NCI-H1048 (cell line): ENCODE results near the gene KRTAP9-7.
"Not testable (repeated sequence)": the region's sequence is repeated elsewhere in the genome, so short reads cannot be mapped to it uniquely, and the experiment has no call there.

Source experiments
- DNase-seq: peaks from one replicate; lab custom pipeline; 2025; lab: John Stamatoyannopoulos, UW

Gene KRTAP9-7, protein sequence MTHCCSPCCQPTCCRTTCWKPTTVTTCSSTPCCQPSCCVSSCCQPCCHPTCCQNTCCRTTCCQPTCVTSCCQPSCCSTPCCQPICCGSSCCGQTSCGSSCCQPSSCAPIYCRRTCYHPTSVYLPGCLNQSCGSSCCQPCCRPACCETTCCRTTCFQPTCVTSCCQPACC

DNA sequence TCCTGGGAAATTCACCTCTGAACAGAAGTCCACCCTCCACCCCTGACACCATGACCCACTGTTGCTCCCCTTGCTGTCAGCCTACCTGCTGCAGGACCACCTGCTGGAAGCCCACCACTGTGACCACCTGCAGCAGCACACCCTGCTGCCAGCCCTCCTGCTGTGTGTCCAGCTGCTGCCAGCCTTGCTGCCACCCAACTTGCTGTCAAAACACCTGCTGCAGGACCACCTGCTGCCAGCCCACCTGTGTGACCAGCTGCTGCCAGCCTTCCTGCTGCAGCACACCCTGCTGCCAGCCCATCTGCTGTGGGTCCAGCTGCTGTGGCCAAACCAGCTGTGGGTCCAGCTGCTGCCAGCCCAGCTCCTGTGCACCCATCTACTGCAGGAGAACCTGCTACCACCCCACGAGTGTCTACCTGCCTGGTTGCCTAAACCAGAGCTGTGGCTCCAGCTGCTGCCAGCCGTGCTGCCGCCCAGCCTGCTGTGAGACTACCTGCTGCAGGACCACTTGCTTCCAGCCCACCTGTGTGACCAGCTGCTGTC is at the start of gene KRTAP9-7:
Gene KRTAP9-7, plus strand, starts transcription at position 51 of the 543 bp plus-strand sequence. Its CDS starts 0 bp downstream, at position 51.
- DNase-seq, result not testable (repeated sequence)

DNA sequence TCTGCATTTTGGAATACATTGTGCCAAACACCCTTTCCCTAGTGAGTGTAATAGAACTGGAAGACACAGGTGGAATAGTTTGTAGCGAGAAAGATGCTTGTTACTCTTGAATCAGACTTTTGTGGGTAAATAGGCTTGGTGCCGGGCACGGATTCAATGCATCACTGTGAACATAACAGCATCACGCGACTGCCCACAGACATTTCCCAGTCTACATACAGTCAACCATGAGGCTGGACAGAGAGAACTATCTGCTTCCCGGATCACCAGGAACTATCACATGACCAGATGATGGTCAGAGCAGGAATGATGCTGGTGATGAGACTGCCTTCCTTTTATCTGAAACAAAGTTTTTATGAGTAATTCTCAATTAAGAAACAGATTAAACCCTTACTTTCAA is 49.4 kb upstream of the KRTAP9-7 start:
- DNase-seq, result no peak

DNA sequence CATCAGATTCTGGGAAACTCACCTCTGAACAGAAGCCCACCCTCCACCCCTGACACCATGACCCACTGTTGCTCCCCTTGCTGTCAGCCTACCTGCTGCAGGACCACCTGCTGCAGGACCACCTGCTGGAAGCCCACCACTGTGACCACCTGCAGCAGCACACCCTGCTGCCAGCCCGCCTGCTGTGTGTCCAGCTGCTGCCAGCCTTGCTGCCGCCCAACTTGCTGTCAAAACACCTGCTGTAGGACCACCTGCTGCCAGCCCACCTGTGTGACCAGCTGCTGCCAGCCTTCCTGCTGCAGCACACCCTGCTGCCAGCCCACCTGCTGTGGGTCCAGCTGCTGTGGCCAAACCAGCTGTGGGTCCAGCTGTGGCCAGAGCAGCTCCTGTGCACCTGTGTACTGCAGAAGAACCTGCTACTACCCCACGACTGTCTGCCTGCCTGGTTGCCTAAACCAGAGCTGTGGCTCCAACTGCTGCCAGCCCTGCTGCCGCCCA is 48.9 kb upstream of the KRTAP9-7 start, which contains the start of gene KRTAP9-2:
Gene KRTAP9-2, plus strand, starts transcription at position 51 of the 498 bp plus-strand sequence. Its CDS starts 7 bp downstream, at position 58.
- DNase-seq, result not testable (repeated sequence)

DNA sequence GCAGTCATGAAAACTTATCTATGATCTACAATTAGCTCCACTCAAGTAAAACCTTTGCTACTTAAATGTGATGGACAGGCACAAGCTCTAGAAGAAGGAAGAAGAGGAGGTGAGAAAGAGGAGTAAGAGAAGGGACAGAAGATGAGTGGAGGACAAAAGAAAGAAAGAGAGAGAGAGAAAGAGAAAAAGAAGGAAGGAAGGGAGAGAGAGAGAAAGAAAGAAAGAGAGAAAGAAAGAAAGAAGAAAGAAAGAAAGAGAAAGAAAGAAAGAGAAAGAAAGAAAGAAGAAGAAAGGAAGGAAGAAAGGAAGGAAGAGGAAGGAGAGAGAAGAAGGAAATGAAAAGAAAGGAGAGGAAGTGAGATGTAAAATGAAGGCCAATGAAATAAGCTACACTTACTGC is 45.4 kb upstream of the KRTAP9-7 start:
- DNase-seq, result no peak

DNA sequence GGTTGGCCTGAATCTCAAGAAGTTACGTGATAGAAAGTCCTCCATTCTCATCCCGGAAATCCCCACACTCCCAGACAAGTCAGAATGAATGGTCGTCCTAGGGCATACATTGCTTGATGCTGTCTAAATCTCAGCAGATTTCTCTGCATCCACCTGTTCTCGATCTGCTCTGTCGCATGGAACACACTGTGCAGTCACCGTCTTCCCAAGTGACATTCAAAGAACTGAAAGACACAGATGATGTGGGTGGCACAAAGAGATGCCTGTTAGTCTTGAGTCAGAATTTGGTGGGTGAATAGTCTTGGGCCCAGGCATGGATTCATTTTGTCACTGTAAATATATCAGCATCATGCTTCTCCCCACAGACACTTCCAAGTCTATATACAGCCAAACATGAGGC is 43.8 kb upstream of the KRTAP9-7 start:
- DNase-seq, result no peak

DNA sequence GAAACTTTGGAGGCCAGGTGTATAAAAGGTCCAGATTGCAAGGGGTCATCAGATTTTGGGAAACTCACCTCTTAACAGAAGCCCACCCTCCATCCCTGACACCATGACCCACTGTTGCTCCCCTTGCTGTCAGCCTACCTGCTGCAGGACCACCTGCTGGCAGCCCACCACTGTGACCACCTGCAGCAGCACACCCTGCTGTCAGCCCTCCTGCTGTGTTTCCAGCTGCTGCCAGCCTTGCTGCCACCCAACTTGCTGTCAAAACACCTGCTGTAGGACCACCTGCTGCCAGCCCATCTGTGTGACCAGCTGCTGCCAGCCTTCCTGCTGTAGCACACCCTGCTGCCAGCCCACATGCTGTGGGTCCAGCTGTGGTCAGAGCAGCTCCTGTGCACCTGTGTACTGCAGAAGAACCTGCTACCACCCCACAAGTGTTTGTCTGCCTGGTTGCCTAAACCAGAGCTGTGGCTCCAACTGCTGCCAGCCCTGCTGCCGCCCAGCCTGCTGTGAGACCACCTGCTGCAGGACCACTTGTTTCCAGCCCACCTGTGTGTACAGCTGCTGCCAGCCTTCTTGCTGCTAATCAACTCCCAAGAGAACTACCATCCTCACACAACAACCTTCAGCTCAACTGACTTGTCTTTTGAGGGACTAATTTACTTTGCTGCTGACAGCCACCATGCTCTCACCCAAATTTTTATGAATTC is 42.9 kb upstream of the KRTAP9-7 start, which contains the start of gene KRTAP9-3:
Gene KRTAP9-3, plus strand, starts transcription at position 51 of the 707 bp plus-strand sequence. Its CDS starts 53 bp downstream, at position 104.
- DNase-seq, result not testable (repeated sequence)

DNA sequence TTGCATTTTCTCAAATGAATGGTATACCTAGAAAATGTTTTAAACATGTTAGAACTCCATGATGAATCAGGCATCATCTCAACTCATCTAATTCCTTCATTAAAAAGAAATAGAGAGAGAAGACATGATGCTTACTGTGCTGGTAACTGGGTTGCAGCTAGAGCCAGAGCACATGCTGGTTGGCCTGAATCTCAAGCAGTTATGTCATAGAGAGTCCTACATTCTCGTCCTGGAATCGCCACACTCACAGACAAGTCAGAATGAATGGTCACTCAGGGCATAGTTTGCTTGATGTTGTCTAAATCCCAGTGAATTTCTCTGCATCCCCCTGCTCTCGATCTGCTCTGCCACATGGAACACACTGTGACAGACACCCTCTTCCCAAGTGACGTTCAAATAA is 38.4 kb upstream of the KRTAP9-7 start:
- not testable (repeated sequence) for DNase-seq

DNA sequence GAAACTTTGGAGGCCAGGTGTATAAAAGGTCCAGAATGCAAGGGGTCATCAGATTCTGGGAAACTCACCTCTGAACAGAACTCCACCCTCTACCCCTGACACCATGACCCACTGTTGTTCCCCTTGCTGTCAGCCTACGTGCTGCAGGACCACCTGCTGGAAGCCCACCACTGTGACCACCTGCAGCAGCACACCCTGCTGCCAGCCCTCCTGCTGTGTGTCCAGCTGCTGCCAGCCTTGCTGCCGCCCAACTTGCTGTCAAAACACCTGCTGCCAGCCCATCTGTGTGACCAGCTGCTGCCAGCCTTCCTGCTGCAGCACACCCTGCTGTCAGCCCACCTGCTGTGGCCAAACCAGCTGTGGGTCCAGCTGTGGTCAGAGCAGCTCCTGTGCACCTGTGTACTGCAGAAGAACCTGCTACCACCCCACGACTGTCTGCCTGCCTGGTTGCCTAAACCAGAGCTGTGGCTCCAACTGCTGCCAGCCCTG is 37.5 kb upstream of the KRTAP9-7 start, which contains the start of gene KRTAP9-8:
Gene KRTAP9-8, plus strand, starts transcription at position 51 of the 489 bp plus-strand sequence. Its CDS starts 53 bp downstream, at position 104.
- not testable (repeated sequence) for DNase-seq

DNA sequence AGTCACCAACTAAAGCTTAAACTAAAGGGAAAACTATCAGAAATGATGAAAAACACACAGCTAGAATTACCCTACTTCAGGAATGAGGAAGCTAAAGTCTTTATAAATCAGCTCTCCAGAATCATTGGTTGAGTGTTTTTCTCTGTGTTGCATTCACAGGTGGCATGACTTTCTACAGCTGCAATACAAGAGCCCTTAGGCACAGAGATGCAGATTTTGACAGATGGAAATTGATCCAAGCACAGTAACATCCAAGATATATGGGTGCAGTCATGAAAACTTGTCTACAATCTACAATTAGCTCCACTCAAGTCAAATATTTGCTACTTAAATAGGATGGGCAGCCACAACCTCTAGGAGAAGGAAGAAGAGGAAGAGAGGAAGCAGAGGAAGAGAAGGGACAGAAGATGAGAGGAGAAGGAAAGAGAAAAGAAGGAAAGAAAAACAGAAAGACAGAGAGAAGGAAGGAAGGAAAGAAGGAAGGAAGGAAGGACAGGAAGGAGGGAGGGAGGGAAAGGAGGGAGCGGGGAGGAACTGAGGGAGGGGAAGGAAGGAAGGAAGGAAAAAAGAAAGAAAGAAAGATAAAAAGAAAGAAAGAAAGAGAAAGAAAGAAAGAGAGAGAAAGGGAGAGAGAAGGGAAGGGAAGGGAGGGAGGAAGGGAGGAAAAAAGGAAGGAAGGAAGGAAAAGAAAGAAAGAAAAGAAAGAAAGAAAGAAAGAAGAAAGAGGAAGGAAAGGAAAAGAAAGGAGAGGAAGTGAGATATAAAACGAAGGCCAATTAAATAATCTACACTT is 28.3 kb upstream of the KRTAP9-7 start:
- not testable (repeated sequence) for DNase-seq

DNA sequence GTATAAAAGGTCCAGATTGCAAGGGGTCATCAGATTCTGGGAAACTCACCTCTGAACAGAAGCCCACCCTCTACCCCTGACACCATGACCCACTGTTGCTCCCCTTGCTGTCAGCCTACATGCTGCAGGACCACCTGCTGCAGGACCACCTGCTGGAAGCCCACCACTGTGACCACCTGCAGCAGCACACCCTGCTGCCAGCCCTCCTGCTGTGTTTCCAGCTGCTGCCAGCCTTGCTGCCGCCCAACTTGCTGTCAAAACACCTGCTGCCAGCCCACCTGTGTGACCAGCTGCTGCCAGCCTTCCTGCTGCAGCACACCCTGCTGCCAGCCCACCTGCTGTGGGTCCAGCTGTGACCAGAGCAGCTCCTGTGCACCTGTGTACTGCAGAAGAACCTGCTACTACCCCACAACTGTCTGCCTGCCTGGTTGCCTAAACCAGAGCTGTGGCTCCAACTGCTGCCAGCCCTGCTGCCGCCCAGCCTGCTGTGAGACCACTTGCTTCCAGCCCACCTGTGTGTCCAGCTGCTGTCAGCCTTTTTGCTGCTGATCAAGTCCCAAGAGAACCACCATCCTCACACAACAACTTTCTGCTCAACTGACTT is 25.8 kb upstream of the KRTAP9-7 start, which contains the start of gene KRTAP9-4:
Gene KRTAP9-4, plus strand, starts transcription at position 51 of the 604 bp plus-strand sequence. Its CDS starts 34 bp downstream, at position 85.
- DNase-seq, result not testable (repeated sequence)

DNA sequence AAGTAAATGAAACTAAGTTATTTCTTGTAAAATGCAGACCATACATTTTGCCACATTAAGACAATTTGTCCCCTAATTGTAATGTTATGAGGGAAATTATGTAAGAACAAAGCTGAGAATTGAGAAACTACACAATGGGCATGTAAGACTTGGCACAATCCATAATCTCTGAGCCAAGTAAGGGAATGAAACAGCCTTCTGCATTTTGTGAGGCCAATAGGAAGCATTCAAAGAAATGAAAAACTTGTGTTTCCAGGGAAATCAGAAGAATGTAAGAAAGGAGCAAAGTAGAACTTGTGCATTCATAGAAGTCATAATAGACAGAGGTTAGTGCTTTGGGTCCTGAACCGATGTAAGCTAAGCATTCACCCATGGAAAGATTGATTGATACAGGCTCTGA is 24.2 kb upstream of the KRTAP9-7 start:
- DNase-seq, result no peak

DNA sequence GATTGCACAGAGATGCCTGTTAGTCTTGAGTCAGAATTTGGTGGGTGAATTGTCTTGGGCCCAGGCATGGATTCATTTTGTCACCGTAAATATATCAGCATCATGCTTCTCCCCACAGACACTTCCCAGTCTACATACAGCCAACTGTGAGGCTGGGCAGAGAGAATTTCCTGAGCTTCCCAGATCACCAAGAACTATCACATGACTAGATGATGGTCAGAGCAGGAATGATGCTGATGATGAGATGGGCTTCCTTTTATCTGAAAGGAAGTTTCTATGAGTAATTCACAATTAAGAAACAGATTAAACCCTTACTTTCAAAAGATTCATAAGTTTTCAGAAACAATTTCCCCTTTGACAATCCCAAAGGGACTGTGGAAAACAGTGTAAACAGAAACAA is 20.6 kb upstream of the KRTAP9-7 start:
- DNase-seq, result no peak

DNA sequence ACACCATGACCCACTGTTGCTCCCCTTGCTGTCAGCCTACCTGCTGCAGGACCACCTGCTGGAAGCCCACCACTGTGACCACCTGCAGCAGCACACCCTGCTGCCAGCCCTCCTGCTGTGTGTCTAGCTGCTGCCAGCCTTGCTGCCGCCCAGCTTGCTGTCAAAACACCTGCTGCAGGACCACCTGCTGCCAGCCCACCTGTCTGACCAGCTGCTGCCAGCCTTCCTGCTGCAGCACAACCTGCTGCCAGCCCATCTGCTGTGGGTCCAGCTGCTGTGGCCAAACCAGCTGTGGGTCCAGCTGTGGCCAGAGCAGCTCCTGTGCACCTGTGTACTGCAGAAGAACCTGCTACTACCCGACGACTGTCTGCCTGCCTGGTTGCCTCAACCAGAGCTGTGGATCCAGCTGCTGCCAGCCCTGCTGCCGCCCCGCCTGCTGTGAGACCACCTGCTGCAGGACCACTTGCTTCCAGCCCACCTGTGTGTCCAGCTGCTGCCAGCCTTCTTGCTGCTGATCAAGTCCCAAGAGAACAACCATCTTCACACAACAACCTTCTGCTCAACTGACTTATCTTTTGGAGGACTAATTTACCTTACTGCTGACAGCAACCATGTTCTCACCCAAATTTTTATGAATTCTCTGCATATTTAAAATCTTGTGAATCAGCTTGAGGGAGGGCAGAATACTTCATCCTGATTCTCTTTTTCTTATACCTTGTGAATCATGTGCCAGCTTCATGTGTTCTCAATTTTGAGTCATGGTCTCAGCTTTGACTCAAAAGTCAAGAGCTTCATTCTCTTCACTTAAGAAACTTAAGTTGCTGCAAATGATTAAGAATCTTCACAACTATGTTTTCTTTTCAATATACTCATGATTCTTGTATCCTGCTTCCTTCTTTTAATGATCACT is 19.9 kb upstream of the KRTAP9-7 start, which contains the start of gene KRTAP9-9:
Gene KRTAP9-9, plus strand, starts transcription at position 4 of the 910 bp plus-strand sequence.
- DNase-seq, result not testable (repeated sequence)

DNA sequence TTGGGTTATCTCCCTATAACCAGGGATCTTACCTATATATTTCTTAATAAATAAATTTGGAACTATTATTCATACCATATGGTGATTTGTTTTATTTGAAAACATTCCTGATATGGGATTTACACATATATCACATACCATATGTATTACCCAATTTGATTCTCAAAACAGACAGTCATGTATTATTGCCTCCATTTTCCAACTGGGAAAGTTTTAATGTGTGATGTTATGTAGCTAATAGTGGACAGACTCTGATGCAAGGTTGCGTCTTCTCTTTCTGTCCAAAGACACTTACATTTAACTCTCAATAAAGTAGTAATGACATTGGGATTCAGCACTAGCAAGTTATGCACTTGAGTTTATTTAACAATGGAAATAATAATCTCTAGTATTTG is 19.2 kb upstream of the KRTAP9-7 start:
- no peak for DNase-seq

DNA sequence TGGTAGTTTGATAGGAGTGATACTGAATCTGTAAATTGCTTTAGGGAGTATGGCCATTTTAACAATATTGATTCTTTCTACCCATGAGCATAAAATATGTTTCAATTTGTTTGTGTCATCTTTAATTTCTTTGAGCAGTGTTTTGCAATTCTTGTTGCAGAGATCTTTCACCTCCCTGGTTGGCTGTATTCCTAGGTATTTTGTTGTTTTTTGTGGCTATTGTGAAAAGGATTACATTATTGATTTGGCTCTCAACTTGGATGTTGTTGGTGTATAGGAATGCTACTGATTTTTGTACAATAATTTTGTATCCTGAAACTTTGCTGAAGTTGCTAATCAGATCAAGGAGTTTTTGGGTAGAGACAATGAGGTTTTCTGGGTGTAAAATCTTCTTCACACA is 17.1 kb upstream of the KRTAP9-7 start:
- DNase-seq, result no peak

DNA sequence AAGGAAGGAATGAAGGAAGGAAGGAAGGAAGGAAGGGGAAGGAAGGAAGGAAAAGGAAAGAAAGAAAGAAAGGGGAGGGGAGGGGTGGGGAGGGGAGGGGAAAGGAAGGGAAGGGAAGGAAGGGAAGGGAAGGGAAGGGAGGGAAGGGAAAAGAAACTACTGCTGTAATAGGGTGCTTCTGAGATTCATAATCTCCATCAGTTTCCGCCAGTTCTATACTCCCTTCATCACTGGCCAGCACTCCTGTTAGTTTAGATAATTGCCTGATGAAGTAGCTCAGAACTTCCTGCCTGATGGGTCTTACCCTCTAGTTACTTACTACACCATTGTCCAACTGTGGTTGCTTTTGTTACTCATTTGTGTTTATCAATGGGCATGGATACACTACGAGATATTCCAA is 12.3 kb upstream of the KRTAP9-7 start:
- no peak for DNase-seq

DNA sequence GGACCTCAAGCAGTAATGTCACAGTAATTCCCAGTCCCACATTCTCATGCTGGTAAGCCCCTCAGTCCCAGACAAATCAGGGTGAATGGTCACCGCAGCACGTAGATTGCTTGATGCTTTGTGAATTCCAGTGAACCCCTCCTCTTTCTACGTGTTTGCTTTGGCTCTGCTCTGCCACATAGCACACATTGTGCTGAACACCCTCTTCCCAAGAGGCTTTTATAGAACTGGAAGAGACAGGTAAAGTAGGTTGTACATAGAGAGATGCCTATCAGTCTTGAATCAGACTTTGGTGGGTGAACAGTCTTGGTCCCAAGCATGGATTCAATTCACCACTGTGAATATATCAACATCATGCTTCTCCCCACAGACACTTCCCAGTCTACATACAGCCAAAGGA is 10.9 kb upstream of the KRTAP9-7 start:
- DNase-seq, result no peak

DNA sequence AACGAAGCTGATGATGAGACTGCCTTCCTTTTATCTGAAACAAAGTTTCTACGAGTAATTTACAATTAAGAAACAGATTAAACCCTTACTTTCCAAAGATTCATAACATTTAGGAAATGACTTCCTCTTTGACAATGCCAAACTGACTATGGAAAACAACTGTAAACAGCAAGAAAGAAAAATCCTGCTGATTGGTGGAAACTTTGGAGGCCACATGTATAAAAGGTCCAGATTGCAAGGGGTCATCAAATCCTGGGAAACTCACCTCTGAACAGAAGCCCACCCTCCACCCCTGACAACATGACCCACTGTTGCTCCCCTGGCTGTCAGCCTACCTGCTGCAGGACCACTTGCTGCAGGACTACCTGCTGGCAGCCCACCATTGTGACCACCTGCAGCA is 10.4 kb upstream of the KRTAP9-7 start, which contains the start of gene KRTAP9-6:
Gene KRTAP9-6, plus strand, starts transcription at position 301 of the 400 bp plus-strand sequence. Its CDS starts 0 bp downstream, at position 301.
- DNase-seq, result no peak

DNA sequence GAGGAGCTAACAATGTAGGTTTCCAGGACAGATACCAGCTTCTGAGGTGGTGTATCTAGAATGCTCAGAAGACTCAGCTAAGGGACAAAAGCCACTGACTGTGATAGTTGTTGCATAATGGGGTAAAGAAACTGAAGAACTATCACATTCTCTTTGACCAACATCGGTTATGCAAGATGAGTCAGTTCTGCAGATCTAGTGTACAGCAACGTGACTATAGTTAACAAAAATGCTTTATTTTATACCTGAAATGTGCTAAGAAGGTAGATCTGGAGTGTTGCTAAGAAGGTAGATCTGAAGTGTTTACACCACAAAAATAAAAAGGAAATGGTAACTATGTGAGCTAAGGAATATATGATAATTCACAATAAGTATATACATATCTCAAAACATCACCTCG is 7.8 kb upstream of the KRTAP9-7 start:
- DNase-seq, result no peak

DNA sequence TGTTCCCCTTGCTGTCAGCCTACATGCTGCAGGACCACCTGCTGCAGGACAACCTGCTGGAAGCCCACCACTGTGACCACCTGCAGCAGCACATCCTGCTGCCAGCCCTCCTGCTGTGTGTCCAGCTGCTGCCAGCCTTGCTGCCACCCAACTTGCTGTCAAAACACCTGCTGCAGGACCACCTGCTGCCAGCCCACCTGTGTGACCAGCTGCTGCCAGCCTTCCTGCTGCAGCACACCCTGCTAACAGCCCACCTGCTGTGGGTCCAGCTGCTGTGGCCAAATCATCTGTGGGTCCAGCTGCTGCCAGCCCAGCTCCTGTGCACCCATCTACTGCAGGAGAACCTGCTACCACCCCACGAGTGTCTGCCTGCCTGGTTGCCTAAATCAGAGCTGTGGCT is 4.2 kb upstream of the KRTAP9-7 start:
- DNase-seq, result not testable (repeated sequence)
